ENCODE results near the gene ABCG5.

ABCG5 gene

GRCh38 chr2:43838560-43839267 lies at the start of gene ABCG5, which contains the start of gene ABCG8:
Gene ABCG5, minus strand, starts transcription at chr2:43838839. Its CDS starts 160 bp downstream, at chr2:43838679.
Gene ABCG8, plus strand, starts transcription at chr2:43838971. Its CDS starts 83 bp downstream, at chr2:43839054.
- no peak for DNase-seq

GRCh38 chr2:43887176-43887575 lies 48.5 kb upstream of the ABCG5 start:
- no peak for DNase-seq

- DNase-seq, result no peak
Measured at GRCh38 chr2:43885132-43885632, 46.5 kb upstream of the ABCG5 start.

GRCh38 chr2:43884689-43885088 lies 46.0 kb upstream of the ABCG5 start:
- DNase-seq, result no peak

- DNase-seq, result no peak
Measured at GRCh38 chr2:43882312-43882711, 43.7 kb upstream of the ABCG5 start.

- no peak for DNase-seq
Measured at GRCh38 chr2:43880952-43881351, 42.3 kb upstream of the ABCG5 start.

GRCh38 chr2:43880471-43880870 lies 41.8 kb upstream of the ABCG5 start:
- DNase-seq, result no peak

- no peak for DNase-seq
Measured at GRCh38 chr2:43879261-43879660, 40.6 kb upstream of the ABCG5 start.

- peak; percentile 58 for DNase-seq
Measured at GRCh38 chr2:43877782-43878464, 39.3 kb upstream of the ABCG5 start.

- no peak for DNase-seq
Measured at GRCh38 chr2:43874776-43875451, 36.3 kb upstream of the ABCG5 start.

- no peak for DNase-seq
Measured at GRCh38 chr2:43872151-43872550, 33.5 kb upstream of the ABCG5 start.

- no peak for DNase-seq
Measured at GRCh38 chr2:43855292-43855691, 16.7 kb upstream of the ABCG5 start.

GRCh38 chr2:43854671-43855070 lies 16.0 kb upstream of the ABCG5 start:
- DNase-seq, result no peak

- no peak for DNase-seq
Measured at GRCh38 chr2:43853141-43854081, 14.8 kb upstream of the ABCG5 start.

- DNase-seq, result no peak
Measured at GRCh38 chr2:43852196-43852730, 13.6 kb upstream of the ABCG5 start.

- no peak for DNase-seq
Measured at GRCh38 chr2:43851011-43851980, 12.7 kb upstream of the ABCG5 start.

- no peak for DNase-seq
Measured at GRCh38 chr2:43848214-43848613, 9.6 kb upstream of the ABCG5 start.

- no peak for DNase-seq
Measured at GRCh38 chr2:43846140-43846793, 7.6 kb upstream of the ABCG5 start.

GRCh38 chr2:43845181-43845580 lies 6.5 kb upstream of the ABCG5 start:
- no peak for DNase-seq

GRCh38 chr2:43842866-43843226 lies 4.2 kb upstream of the ABCG5 start:
- no peak for DNase-seq
